Neural cell (in vitro differentiated cells): ENCODE data around the gene MXD3. TPM values are rescaled to one million over a fixed set of nuclear protein-coding genes. Genes with fewer than 3 reads are reported as not detected.

Experiments
- H2AFZ ChIP-seq: fragments of 200-600, 300-800 bp; sonication (generic), shearing (Covaris generic); 2 replicates; pipeline ENCODE4 v1.6.0; 2014; ENCODE audit warnings: low read depth, mild to moderate bottlenecking, antibody characterized with exemption, low read length, moderate library complexity
- H3F3A ChIP-seq: fragments of 200-600 bp; shearing (Covaris generic); 2 replicates; pipeline ENCODE4 v1.6.1; 2016; ENCODE audit warnings: mild to moderate bottlenecking, moderate library complexity, mixed read lengths, antibody characterized with exemption, low read length; ENCODE audit not compliant: insufficient read depth, poor library complexity, severe bottlenecking
- H3K27ac ChIP-seq: fragments of 200-600, 300-800 bp; sonication (generic), shearing (Covaris generic); 2 replicates; pipeline ENCODE4 v1.5.1; 2014; ENCODE audit warnings: mild to moderate bottlenecking, low read length, moderate library complexity
- H3K27me3 ChIP-seq: fragments of 300-800, 200-600 bp; sonication (generic), shearing (Covaris generic); 2 replicates; pipeline ENCODE4 v1.6.0; 2014; ENCODE audit warnings: mild to moderate bottlenecking, low read depth, low read length, moderate library complexity; ENCODE audit not compliant: insufficient read depth
- H3K36me3 ChIP-seq: fragments of 300-800, 200-600 bp; sonication (generic), shearing (Covaris generic); 2 replicates; pipeline ENCODE4 v1.5.1; 2014; ENCODE audit warnings: mild to moderate bottlenecking, antibody characterized with exemption, low read length, moderate library complexity; ENCODE audit not compliant: insufficient read depth
- H3K4me2 ChIP-seq: fragments of 300-800, 200-600 bp; sonication (generic), shearing (Covaris generic); 2 replicates; pipeline ENCODE4 v1.6.0; 2014; ENCODE audit warnings: mild to moderate bottlenecking, low read length
- H3K4me3 ChIP-seq: fragments of 300-800, 200-600 bp; sonication (generic), shearing (Covaris generic); 2 replicates; pipeline ENCODE4 v1.5.1; 2014; ENCODE audit warnings: mild to moderate bottlenecking, low read length, moderate library complexity
- H3K79me2 ChIP-seq: fragments of 200-600 bp; shearing (Covaris generic); replicated peaks from 2 replicates; pipeline ENCODE4 v1.6.0; 2014; ENCODE audit warnings: mild to moderate bottlenecking, low read length, moderate library complexity; ENCODE audit not compliant: insufficient read depth
- H3K9ac ChIP-seq: fragments of 300-800, 200-600 bp; sonication (generic), shearing (Covaris generic); 2 replicates; pipeline ENCODE4 v1.6.1; 2016; ENCODE audit warnings: mild to moderate bottlenecking, low read length, mixed read lengths
- H3K9me2 ChIP-seq: fragments of 200-600 bp; shearing (Covaris generic); 2 replicates; pipeline ENCODE4 v1.6.1; 2016; ENCODE audit warnings: mild to moderate bottlenecking, low read length, mixed read lengths; ENCODE audit not compliant: insufficient read depth
- H3K9me3 ChIP-seq: fragments of 200-600, 300-800 bp; sonication (generic), shearing (Covaris generic); 2 replicates; pipeline ENCODE4 v1.6.1; 2016; ENCODE audit warnings: mild to moderate bottlenecking, mixed run types, low read length, moderate library complexity, mixed read lengths
- H4K20me1 ChIP-seq: fragments of 200-600 bp; shearing (Covaris generic); 2 replicates; pipeline ENCODE4 v1.6.1; 2016; ENCODE audit warnings: mild to moderate bottlenecking, mixed run types; ENCODE audit not compliant: insufficient read depth
- CTCF ChIP-seq: fragments of 450-650 bp; IDR thresholded peaks from 2 replicates; pipeline ENCODE4 v1.5.1; 2014; ENCODE audit warnings: antibody characterized with exemption, mild to moderate bottlenecking, moderate library complexity; ENCODE audit not compliant: poor library complexity, severe bottlenecking
- EP300 ChIP-seq: fragments of 450-650 bp; conservative IDR thresholded peaks from 2 replicates; pipeline ENCODE4 v1.6.1; 2014; ENCODE audit warnings: antibody characterized with exemption, mild to moderate bottlenecking, moderate library complexity; ENCODE audit not compliant: poor library complexity, severe bottlenecking
- EZH2 ChIP-seq: fragments of 200-600, 300-800 bp; shearing (Covaris generic), sonication (generic); IDR thresholded peaks from 2 replicates; pipeline ENCODE4 v1.6.1; 2014; ENCODE audit warnings: antibody characterized with exemption, low read length, borderline replicate concordance, mild to moderate bottlenecking; ENCODE audit not compliant: insufficient read depth, poor library complexity, severe bottlenecking
- MXI1 ChIP-seq: fragments of 450-650 bp; conservative IDR thresholded peaks from 2 replicates; pipeline ENCODE4 v1.6.1; 2014; ENCODE audit warnings: antibody characterized with exemption, mild to moderate bottlenecking; ENCODE audit not compliant: poor library complexity, severe bottlenecking
- POLR2AphosphoS5 ChIP-seq: IDR thresholded peaks from 2 replicates; pipeline ENCODE4 v1.6.1; 2012
- RAD21 ChIP-seq: fragments of 450-650 bp; conservative IDR thresholded peaks from 2 replicates; pipeline ENCODE4 v1.6.1; 2014; ENCODE audit warnings: antibody characterized with exemption, mild to moderate bottlenecking, moderate library complexity
- REST ChIP-seq: IDR thresholded peaks from 2 replicates; pipeline ENCODE4 v1.6.1; 2012; ENCODE audit warnings: borderline replicate concordance
- SMC3 ChIP-seq: fragments of 450-650 bp; conservative IDR thresholded peaks from 2 replicates; pipeline ENCODE4 v1.6.1; 2014; ENCODE audit warnings: antibody characterized with exemption, mild to moderate bottlenecking, moderate library complexity; ENCODE audit not compliant: poor library complexity
- TAF1 ChIP-seq: IDR thresholded peaks from 2 replicates; pipeline ENCODE4 v1.6.1; 2012; ENCODE audit warnings: low read depth
- polyA plus RNA-seq: library from polyadenylated mRNA; depleted of rRNA; stranded (reverse); fragments of >200 nt; gene quantifications from 2 replicates; pipeline ENCODE4 v1.2.3, GENCODE V29; 2014

The MXD3 gene
- polyA plus RNA-seq, 1 donor from 2014 or later = 9.3 TPM

- Histone ChIP-seq H3K4me3 (no peak overlapping the region), H3K4me2 (no peak overlapping the region), H4K20me1 (no peaks in the 10 kb centered on the region), H3K27ac (no peak overlapping the region), H2AFZ (no peak overlapping the region), H3K27me3 (no peaks in the 10 kb centered on the region), H3K9ac (no peak overlapping the region), H3K79me2 (peaks cover 3% of the 10 kb centered on the region), H3K36me3 (no peaks in the 10 kb centered on the region), H3K9me2 (no peaks in the 10 kb centered on the region), H3F3A (no peaks in the 10 kb centered on the region), H3K9me3 (no peaks in the 10 kb centered on the region)
- no peak for TF ChIP-seq MXI1
- TF ChIP-seq EP300 = no peak
- no peak for TF ChIP-seq SMC3
Measured at GRCh38 chr5:177297922-177298321, 13.8 kb downstream of the MXD3 start.

GRCh38 chr5:177296581-177296980 is 15.1 kb downstream of the MXD3 start:
- H4K20me1 ChIP-seq = no peaks in the 10 kb centered on the region
- H3K27me3 ChIP-seq = no peaks in the 10 kb centered on the region
- no peak overlapping the region for H3K4me2 ChIP-seq
- no peaks in the 10 kb centered on the region for H3K36me3 ChIP-seq
- H3K9me3 ChIP-seq = no peaks in the 10 kb centered on the region
- no peak overlapping the region for H3K27ac ChIP-seq
- H2AFZ ChIP-seq = no peak overlapping the region
- TF ChIP-seq CTCF (no peak), EP300 (no peak), TAF1 (no peak), MXI1 (no peak), EZH2 (no peak), SMC3 (no peak), POLR2AphosphoS5 (no peak), REST (no peak), RAD21 (no peak)
- no peak overlapping the region for H3K4me3 ChIP-seq
- H3K9me2 ChIP-seq = no peaks in the 10 kb centered on the region
- H3F3A ChIP-seq = no peaks in the 10 kb centered on the region
- no peak overlapping the region for H3K9ac ChIP-seq
- no peaks in the 10 kb centered on the region for H3K79me2 ChIP-seq

GRCh38 chr5:177295924-177296323 is 15.8 kb downstream of the MXD3 start:
- Histone ChIP-seq H2AFZ (no peak overlapping the region), H3K36me3 (no peaks in the 10 kb centered on the region), H3F3A (no peaks in the 10 kb centered on the region), H3K9me2 (no peaks in the 10 kb centered on the region), H3K9me3 (no peaks in the 10 kb centered on the region), H4K20me1 (no peaks in the 10 kb centered on the region), H3K27ac (no peak overlapping the region), H3K79me2 (no peaks in the 10 kb centered on the region), H3K9ac (no peak overlapping the region), H3K4me3 (no peak overlapping the region), H3K27me3 (no peaks in the 10 kb centered on the region), H3K4me2 (no peak overlapping the region)
- no peak for TF ChIP-seq SMC3
- no peak for TF ChIP-seq EP300
- TF ChIP-seq TAF1 = no peak
- TF ChIP-seq POLR2AphosphoS5 = no peak
- TF ChIP-seq MXI1 = no peak
- TF ChIP-seq CTCF = no peak
- TF ChIP-seq REST = no peak
